Measurements from ENCODE around the gene BIN1.

GRCh38 chr2:127142663-127143630, 36.0 kb upstream of the BIN1 start:
- TF ChIP-seq CTCF (IDR thresholded peaks at IDR 0.05) = no peak
- no peak for TF ChIP-seq POLR2A (IDR thresholded peaks at IDR 0.05)
